Measurements from ENCODE around the gene C22orf42.
"Not testable (repeated sequence)": the region's sequence is repeated elsewhere in the genome, so short reads cannot be mapped to it uniquely, and the experiment has no call there.

The C22orf42 gene

DNA sequence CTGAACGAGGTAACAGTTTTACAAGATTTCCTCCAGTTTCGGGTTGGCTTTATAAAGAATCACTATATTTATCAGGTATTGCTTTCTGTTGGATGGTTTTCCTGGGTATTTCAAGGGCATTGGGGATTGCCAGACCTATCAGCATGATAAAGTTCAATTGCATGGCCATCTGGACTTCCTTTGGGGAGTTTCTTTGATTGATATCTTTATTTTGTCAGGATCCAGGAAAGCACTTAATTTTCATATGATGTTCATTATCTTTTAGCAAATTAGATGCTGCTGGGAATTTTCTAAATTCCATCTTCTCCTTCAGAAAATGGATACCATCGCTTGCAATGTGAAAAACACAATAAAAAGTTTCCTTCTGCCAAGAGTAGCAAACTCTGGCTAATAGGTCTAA is 24.5 kb upstream of the C22orf42 start:
- no peak for DNase-seq

GRCh38 chr22:32181043-32181442 is 21.9 kb upstream of the C22orf42 start:
- no peak for DNase-seq

DNA sequence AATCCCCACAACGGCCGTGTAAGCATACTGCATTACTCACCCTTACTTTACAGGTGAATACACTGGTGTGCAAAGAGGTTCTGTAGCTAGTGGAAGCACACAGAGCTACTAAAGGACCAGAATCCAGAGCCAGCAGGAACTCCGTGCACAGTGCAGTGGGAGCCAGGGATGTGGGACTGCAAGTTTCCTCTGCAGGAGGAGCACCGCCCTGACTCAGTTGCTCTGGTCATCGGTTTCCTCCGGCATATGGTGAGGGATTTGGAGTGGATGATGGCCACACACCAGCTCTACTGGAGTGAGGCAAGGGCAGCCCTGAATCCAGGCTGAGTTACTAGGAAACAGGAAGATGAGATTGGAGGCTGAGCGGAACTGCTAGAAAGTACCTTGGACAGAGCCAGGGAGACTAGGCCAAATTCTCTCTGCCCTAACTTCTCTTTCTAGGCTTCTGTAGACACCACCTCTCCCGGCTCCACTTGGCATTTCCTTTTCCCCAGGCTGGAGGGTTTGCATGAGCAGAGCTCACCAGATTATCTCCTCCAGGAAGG is 18.2 kb upstream of the C22orf42 start:
- DNase-seq: no peak

GRCh38 chr22:32175683-32176644 is 16.9 kb upstream of the C22orf42 start:
- DNase-seq: no peak

GRCh38 chr22:32175115-32175514 is 16.0 kb upstream of the C22orf42 start:
- DNase-seq: no peak

DNA sequence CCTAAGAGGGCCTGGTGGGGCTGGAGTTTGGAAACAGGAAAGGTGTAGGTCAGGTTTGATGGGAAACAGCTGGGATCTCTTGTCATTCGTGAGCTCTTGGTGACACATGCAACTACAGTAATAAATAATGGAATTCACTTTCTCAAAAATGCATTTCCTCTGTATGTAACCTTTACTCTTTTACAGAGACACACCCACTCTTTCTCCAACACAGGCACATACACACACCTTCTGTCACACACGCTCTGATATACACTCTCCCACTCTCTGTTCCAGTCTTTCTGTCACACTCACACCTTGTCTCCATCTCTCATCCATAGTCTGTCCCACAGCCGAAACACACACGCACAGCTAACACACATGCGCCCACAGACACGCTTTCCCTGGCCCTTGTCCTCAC is 6.6 kb upstream of the C22orf42 start:
- DNase-seq: no peak

DNA sequence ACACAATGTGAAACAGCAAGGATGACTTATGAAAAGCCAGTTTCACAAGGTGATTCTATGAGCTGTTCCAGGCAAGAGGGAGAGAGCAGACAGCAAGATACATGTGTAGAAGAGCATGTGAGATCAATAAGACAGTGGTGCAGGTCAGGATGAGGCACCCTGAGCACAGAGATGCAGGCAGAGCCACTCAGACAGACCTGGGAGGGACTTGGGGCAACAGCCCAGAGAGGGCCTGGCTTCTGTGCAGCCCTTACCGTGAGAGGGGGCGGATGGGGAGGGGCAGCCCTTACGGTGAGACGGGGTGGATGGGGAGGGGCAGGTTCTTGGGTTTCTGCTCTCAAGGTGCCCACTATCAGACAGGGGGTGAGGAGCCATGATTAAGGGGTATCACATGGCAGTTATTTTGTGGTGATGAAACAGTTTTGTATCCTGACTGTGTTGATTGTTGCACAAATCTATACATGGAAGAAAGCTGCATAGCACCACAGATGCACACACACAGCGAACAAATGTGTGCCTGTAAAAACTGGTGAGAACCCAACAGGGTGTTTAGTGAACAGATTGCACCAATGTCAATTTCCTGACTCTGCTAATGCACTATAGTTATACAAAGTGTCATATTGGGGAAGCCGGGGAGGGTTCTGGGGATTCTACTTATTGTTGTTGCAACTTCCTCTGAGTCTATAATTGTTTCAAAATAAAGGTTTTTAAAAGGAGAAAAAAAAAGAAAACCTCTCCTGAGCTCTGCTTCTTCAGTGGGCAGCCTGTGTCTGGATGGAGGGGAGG is 5.2 kb upstream of the C22orf42 start:
- DNase-seq: no peak

DNA sequence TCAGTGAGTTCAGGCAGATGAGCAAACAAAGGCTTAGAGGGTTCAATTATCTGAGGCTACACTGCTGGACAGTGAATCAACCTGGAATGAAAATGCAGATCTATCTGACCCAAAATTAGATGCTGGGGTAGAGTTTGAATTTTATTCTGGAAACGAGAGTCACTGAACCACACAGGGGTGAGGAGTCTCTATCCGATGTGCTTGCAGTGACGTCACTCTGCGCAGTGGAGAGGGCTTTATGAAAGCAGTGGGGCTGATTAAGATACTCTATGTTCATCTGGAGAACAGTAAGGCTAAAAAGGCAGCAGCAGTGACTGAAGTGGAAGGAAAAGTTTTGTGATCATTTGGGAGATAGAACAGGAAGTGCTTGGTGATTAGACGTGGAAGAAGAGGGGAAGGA is 1.3 kb upstream of the C22orf42 start:
- DNase-seq: not testable (repeated sequence)

DNA sequence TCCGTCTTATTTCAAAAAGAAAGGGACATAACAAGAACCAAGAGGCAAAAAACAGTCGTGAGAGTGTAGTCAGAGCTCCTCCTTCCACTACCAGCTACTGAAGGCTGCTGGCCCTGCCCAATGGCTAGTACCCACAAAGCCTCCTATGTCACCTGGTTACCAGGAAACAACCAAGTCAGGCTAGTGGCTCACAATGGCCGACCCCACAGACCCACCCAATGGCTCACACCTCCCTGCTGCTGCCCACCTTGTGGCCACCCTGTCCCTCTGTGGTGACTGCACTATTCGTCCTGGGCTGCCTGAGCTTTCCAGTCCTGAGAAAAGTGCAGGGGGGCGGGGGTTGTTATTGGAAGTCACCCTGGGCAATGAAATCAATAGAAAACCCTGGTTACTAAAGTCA is 1.5 kb downstream of the C22orf42 start:
- not testable (repeated sequence) for DNase-seq

DNA sequence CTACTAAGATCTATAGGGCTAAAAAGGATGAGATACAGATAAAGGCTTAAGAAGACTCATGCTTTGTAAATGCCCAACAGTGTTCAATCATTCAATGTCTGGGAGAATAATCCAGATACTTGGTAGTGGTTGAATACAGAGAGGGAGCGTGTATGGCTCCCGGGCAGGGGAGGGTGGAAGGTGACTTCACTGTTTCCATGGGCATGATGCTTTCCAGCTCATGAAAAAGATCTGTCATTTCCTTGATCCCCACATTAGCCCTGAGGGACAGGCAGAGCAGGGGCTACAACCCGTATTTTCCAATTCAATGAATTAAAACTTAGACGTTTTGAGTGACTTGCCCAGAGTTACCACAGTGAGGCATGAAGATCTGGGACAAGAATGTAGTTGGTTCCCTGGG is 4.4 kb downstream of the C22orf42 start:
- DNase-seq: not testable (repeated sequence)

- not testable (repeated sequence) for DNase-seq
Measured at GRCh38 chr22:32151641-32152040, 7.5 kb downstream of the C22orf42 start.

GRCh38 chr22:32150647-32151046 is 8.5 kb downstream of the C22orf42 start:
- not testable (repeated sequence) for DNase-seq

DNA sequence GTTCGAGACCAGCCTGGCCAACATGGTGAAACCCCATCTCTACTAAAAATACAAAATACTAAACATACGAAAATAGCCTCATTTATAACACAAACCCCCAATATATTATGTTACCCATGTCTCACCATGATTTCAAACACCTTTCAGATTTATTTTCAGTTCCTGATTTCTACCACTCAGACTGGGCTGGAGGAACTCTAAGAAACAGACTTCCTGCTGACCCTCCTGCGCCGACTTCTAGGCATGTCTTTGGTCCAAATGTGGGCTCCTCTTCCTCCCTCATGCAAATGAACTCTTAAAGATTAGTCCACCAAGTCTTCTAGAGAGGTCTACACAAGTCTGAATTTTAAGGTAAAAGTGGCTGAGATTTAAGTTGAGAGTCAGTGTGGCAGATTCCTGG is 10.7 kb downstream of the C22orf42 start:
- not testable (repeated sequence) for DNase-seq

DNA sequence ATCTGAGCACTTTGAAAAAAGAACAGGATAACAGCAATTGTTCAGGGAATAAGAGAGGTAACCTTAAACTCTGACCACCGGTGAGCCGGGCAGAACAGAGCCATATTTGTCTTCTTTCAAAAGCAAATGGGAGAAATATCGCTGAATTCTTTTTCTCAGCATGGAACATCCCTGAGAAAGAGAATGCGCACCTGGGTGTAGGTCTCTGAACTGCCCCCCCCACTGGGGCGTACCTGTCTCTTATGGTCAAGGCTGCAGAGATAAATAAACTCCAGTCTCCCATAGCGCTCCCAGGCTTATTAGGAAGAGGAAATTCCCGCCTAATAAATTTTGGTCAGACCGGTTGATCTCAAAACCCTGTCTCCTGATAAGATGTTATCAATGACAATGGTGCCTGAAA is 12.0 kb downstream of the C22orf42 start:
- DNase-seq: not testable (repeated sequence)

DNA sequence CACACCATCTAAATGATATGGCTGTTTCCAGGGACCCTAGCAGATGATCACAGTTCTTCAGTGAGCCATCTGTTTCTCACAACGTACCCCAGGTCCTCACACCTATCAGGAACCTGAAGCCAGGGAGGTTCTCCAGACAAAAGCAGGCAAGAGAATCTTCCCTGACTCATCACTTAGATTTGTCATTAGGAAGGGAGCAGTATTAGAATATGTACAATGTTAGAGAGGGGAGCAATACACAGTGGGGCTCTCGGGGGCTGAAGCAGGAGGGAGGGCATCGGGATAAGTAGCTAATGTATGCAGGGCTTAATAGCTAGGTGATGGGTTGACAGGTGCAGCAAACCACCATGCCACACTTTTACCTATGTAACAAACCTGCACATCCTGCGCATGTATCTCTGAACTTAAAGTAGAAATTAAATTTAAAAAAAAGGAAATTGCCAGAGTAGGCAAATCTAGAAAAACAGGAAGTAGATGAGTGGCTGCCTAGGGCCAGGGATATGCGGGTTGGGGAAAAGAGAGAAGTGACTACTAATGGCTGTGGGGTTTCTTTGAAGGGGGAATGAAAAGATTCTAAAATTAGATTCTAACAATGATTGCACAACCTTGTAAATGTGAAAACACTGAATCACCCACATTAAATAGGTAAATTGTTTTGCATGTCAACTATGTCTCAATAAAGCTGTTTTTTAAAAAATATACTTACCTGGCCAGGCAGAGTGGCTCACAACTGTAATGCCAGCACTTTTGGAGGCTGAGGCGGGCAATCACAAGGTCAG is 14.4 kb downstream of the C22orf42 start:
- no peak for DNase-seq

DNA sequence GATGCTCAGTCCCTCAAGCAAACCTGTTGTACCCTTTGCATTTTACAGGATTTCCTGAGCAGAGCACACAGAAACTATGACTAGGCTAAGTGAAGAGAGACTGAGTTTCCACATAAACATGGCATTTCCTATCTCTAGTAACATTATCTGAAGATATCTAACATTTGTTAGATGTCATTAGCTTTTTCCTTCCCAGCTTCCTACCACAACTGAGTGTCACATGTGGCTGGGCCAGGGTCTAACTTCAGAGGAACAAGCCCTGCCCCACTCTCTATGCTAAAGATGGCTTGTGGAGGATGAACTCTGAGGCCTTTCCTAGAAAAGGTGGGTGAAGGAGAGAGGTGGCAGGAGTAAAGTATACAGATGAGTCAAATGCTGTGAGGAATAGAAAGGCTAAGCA is 16.5 kb downstream of the C22orf42 start:
- DNase-seq: no peak

GRCh38 chr22:32140688-32141087 is 18.4 kb downstream of the C22orf42 start:
- DNase-seq: not testable (repeated sequence)

DNA sequence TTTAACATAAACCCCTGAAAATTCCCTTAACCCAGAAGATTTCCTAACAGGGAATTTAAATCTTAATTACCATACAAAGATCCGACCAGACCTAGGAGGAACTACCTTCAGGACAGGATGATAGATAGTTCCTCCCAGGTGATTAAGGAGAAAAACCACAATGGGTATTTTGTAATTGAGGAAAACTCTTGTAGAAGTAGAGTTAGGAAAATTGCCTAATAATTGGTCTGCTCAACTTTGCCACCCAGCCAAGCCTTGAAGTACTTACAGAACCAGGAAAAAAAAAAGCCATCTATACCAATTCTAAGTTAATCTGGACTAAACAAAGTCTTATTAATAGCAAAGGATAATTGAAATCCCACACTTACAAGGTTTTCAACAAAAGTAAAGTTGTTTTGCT is 20.5 kb downstream of the C22orf42 start:
- DNase-seq: not testable (repeated sequence)

GRCh38 chr22:32137731-32138324 is 21.3 kb downstream of the C22orf42 start:
- DNase-seq: not testable (repeated sequence)

- not testable (repeated sequence) for DNase-seq
Measured at GRCh38 chr22:32136881-32137280, 22.2 kb downstream of the C22orf42 start.

- not testable (repeated sequence) for DNase-seq
Measured at GRCh38 chr22:32135958-32136357, 23.1 kb downstream of the C22orf42 start.

DNA sequence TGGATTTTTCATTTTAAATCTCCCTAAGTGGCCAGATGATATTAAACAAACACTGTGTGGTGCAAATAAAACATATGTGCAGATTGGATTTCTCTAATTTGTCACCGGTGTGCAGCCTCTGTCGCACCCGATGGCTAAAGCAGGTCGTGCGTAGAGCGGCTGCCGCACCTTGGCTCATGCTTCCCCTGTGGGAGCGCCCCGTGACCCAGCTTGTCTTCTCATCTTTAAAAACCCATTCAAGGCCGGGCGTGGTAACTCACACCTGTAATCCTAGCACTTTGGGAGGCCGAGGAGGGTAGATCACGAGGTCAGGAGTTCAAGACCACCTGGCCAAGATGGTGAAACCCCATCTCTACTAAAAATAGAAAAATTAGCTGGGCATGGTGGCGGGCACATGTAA is 24.3 kb downstream of the C22orf42 start:
- not testable (repeated sequence) for DNase-seq

All from femur (tissue), 1 donor.